GM21447 (cell line): ENCODE data around the gene LCE2D.
"Not testable (repeated sequence)": the region's sequence is repeated elsewhere in the genome, so short reads cannot be mapped to it uniquely, and the experiment has no call there.

Source experiments
- ATAC-seq: cut with Tn5 transposase; IDR thresholded peaks from one replicate; pipeline ENCODE4 v1.9.1; 2021; ENCODE audit not compliant: unreplicated experiment

LCE2D gene, protein sequence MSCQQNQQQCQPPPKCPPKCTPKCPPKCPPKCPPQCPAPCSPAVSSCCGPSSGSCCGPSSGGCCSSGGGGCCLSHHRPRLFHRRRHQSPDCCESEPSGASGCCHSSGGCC

DNA sequence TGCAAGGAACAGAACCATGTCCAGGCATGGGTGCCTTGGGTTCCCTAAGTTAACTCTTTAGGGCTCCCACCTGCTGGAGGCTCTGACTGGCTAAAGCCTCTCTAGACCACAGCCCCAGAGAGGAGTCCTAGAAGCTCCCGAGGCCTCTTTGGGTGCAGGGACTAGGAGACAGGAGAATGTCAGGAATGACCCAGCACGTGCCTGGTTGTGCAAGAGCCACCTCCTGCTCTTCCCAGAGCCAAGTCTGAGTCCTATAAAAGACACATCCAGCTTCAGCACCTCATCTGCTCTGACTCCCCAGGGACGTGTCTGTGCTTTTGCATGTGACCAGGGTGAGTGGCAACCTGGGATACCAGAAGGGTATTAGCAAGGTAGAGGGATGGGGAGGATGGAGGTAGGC lies at the start of gene LCE2D:
LCE2D (plus strand) TSS at position 283 of the 400 bp plus-strand sequence. CDS start 726 bp downstream, outside the sequence.
- no peak for ATAC-seq

DNA sequence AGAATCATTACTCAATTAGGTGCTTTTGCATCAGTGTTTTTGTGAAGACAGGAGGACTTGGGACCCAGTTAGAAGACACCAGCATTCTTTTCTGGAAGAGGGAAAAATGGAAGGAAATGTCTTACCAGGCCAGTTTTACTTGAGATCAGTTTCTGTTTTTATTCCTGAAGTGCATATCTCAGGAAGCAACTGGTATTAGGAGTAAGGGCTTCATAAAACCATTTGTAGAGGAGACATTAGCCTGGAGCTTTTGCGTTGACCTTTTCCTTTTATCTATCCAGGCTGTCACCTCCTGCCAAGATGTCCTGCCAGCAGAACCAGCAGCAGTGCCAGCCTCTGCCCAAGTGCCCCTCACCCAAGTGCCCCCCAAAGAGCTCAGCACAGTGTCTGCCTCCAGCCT lies 49.7 kb upstream of the LCE2D start, which contains the start of gene LCE3B:
LCE3B (plus strand) TSS at position 301 of the 400 bp plus-strand sequence; CDS start at position 301, 0 bp downstream.
- ATAC-seq = no peak

DNA sequence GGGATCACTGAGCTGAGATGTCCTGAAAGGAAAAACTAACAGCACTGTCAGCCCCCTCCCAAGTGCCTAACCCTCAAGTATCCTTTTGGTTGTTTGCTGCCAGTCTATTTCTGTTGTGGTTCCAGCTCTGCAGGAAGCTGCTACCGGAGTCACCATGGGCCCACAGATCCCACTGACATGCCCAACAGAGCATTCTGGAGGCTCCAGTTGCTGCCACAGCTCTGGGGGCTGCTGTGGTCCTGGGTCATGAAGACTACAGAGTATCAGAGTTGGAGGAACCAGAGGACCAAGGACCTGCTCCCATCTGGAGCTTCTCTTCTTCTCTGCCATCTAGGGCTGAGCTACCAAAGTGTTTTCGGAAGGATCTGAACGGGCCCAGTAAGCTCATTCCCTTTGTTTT lies 41.2 kb upstream of the LCE2D start:
- ATAC-seq = no peak

DNA sequence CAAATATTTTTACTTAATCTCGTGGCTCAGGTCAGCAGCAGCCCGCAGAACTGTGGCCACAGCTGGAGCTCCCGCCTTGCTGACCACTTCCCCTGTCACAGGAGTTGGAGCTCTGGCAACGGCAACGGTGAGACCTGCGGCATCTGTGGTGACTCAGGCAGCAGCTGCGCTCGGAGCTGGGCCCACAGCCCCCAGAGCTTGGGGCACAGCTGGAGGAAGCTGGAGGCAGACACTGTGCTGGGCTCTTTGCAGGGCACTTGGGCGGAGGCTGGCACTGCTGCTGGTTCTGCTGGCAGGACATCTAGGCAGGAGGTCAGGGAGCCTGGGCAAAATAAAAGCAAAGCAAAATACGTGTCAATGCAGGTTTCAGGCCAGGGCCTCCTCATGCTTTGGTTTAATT lies 40.4 kb upstream of the LCE2D start, which contains the start of gene LCE3A:
LCE3A (minus strand) TSS at position 301 of the 400 bp plus-strand sequence; CDS start at position 301, 0 bp downstream.
- ATAC-seq = no peak

DNA sequence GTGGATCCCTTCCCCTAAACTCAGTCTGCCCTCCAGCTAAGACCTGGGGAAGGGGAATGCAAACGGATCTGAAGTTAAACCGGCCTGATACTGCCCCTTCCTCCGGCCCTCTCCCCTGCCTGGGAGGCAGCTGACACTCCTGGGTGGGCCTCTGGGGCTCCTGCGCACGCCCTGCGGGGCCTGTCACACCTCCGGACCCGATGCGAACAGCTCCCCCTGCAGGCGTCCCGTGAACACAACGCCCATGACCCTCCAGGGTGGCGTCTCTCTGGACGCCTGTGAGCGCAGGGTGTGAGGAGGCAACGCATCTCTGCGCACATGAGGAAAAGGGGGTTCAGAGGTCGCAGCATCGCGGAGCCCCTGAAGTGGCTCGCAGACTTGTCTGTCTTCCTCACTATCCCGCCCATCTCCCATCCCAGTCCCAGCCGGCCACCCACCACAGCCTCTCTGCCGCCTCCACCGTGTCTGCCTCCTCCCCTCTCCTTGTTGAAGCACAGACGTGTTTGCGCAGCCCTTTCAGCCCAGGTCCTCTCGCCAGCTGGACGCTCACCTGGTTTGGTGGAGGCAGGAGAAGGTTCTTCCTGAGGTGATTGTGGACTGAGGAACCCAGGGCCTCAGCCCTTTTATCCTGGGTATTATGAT lies 39.9 kb upstream of the LCE2D start:
- ATAC-seq = no peak

DNA sequence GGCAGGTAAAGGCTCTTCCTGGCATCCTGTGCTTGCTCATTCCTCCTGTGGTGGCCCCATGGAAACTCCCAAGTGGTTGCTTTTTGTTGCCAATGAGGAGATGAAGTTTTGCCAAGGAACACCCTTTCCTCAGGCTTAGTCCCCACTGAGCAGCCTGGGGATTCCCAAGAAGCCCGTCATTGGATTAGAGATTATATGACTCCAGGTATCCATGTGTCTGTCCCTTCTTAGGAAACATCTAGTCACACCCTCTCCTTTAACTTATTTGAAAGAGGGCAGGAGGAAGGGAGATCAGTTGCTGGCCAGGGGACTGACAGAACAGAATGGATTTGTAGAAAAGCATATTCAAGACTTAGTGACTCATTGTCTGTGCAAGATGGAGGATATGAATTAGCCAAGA lies 36.4 kb upstream of the LCE2D start:
- no peak for ATAC-seq

DNA sequence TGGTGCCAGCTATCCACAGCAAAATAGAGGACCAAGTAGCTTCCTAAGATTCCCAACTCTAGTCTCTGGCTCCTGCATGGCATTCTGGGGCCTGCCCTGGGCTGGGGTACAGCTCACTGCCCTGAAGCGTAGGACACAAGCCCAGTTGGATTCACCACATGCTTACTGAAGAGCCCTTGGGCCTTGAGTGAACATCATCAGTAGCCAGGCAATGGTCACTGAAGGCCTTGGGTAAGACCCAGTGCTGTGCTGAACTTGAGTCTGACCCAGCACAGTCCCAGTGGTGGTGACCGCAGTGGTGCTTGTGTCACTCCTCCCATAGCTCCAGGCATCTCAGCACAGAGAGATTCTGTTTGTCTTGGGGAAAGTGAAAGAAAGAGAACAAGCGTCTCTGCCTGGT lies 32.6 kb upstream of the LCE2D start:
- ATAC-seq = no peak

DNA sequence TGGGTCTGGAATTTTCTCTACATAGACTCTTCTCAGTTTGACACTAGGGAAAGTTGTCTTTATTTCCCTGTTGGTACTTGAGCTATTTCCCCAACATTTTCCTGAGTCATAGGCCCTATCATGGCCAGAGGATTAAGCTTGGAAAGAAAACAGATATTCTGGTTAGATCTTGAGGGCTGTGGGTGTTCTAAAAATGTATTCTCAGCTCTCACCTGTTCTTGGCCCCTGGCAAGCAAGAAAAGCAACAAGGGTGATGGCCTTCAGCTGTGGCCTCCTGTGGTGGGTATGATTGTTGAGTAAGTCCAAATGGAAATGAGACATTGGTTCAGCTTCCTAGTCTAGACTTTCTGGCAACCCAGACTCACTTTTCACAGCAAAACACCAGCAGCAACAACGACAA lies 22.8 kb upstream of the LCE2D start:
- ATAC-seq = no peak

DNA sequence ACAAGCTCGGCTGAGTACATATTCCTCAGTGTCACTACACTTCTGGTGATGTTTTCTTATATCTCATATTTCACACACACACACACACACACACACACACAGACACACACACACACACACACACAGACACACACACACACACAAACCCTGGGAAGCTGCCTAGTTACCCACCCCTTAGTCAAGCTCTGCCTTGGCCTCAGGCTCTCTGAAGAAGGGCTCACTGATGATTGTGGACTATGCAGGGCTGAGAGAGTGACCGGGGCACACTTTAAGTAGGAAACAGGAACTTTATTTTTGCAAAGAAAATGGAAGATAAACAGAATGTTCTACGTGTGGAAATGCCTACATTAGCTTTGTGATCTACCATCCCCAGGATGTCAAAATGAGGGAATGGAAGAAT lies 19.2 kb upstream of the LCE2D start:
- ATAC-seq = no peak

DNA sequence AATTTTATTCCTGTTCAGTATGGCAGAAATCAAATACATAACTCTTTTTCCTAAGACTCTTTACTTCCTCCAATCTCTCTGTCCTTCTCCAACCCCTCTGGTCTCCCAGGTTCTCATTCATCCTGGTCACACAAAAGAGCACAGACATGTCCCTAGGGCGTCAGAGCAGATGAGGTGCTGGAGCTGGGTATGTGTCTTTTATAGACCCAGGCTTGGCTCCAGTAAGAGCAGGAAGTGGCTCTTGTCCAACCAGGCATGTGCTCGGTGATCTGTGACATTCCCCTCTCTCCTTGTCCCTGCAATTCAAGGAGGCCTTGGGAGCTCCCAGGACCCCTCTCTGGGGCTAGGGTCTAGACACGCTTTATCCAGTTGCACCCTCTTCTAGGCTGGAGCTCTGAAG lies 18.0 kb upstream of the LCE2D start:
- ATAC-seq = no peak

DNA sequence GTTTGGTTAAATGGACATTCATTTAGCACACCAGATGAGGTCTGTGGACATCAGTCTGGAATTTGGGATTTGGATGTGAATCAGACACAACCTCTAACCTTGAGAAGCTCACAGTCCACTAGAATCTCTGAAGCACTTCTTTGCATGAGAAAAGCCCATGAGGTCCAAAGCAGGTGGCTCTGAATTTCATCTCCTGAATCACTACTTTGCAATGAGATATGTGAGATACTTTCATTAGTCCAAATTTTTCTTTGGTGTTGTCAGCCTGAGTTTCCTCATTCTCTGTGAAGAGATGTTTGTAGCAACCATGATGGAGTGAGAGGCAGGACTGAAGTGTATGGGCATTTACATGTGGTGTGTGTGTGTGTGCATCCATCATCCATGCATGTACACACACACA lies 16.5 kb upstream of the LCE2D start:
- ATAC-seq = no peak

DNA sequence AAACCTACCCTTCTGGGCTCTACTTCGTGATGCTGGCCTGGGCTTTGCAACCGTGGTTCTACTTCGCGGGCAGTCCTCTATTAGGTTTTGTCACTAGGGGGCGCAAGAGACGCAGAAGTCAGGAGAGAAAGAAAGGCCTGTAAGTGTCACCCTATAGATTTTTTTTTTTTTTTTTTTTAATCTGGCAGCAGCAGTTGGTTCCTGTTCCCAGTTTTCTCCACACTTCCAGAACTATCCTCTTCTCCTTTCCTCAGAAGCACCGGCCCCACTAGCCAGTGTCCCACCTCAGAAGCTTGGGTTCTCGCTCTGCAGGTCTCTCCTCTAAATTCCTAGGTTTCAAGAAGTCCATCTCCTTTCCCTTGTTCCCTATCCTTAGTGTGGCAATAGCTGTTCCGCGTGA lies 9.1 kb upstream of the LCE2D start:
- no peak for ATAC-seq

DNA sequence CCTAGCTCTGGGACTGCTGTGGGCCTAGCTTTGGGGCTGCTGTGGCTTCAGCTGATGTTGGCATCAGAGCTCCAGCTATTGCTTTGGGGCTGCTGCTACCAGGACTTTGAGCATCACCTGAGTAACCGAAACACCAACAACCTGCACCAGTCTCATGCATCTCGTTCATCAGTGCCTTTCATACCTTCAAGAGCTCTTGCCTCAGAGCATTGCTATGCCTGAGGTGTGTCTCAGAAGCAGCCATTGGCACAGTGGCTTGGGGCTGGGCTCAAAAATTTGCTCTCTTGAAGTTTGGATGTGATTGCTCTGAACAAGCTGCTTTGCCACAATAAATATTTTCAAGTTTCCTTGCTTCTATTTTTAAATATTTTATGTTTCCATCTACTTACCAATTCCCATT lies 6.7 kb upstream of the LCE2D start:
- ATAC-seq = no peak

DNA sequence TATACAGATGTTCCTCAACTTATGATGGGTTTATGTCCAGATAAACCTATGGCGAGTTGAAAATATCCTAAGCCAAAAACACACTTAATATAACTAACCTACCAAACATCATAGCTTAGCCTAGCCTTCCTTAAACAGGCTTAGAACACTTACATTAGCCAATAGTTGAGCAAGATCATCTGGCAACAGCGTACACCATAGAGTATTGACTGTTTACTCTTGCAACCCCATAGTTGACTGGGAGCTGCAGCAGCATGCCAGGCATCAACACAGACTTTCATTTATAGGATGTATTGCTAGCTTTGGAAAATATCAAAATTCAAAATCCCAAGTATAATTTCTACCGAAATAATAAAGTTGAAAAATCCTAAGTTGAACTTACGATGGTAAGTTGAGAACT lies 5.5 kb upstream of the LCE2D start:
- ATAC-seq = no peak

DNA sequence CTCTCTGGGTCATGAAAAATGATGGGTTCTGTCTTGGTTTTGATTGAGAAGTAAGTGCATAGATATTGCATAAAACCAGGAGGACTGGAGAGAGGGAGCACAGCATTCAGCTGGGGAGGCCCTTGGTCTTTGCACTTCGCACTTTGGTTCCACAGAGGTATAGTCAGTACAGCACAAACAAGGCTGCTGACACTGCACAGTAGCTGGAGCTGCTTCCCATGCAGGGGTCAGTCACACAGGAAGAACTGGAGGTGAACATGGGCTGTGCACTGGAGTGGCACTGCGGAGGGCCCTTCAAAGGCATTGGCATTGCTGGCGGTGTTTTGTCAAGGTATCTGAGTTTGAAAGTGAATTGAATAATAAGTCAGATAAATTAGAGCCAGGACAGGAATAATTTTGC lies 4.5 kb upstream of the LCE2D start:
- ATAC-seq = no peak

DNA sequence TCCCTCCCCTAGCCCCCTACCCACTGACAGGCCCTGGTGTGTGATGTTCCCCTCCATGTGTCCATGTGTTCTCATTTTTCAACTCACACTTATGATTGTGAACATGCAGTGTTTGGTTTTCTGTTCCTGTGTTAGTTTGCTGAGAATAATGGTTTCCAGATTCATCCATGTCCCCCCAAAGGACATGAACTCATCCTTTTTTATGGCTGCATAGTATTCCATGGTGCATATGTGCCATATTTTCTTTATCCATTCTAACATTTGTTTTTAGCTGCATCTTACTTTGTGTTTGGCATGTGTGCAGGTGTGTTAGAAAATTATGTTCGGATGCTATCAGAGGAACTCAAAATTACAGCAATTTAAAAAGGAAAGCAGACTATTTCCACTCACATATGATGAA lies 3.0 kb downstream of the LCE2D start:
- not testable (repeated sequence) for ATAC-seq

DNA sequence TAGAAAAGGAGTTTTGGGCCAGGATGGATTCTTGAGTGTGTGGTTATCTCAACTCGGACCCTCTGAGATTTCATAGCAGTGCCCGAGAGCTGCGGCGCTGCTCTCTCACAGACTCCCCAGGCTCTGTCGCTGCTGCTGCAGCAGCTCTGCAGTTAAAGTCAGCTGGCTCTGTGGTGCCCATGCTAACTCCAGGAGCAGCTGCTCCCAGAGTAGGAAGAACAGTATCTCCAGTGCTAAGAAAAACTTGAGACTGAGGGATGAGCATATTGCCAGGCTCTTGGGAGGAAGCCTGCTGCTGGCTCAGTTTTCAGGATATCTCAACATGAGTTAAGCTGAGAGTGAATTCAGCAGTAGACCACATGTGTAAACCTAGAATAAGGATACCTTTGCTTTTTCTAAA lies 4.5 kb downstream of the LCE2D start:
- ATAC-seq = no peak

DNA sequence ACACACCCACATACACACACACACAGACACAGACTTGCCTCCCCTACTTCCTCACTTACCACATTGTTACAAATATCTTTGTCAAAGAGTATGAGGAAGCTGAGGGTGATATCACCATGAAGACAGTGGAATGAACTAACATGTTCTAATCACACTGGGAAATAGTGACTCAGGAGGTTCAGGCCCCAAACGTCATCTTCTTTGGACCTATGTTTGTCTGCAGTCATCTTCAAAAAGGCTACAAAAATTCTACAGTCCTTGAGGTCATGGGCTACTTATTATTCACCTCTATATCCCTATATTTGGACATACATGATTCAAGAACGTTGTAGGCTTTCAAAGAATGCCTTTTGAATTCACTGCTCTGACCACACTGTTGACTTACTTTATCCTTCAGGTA lies 9.8 kb downstream of the LCE2D start:
- ATAC-seq = no peak

DNA sequence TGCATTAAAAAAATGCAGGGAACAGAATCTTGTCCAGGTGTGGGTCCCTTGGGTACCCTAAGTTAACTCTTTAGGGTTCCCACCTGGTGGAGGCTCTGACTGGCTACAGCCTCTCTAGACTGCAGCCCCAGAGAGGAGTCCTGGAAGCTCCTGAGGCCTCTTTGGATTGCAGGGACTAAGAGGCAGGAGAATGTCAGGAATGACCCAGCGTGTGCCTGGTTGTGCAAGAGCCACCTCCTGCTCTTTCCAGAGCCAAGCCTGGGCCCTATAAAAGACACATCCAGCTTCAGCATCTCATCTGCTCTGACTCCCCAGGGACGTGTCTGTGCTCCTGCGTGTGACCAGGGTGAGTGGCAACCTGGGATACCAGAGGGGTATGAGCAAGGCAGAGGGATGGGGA lies 11.8 kb downstream of the LCE2D start, which contains the start of gene LCE2C:
LCE2C (plus strand) TSS at position 297 of the 400 bp plus-strand sequence. CDS start 737 bp downstream, outside the sequence.
- not testable (repeated sequence) for ATAC-seq

DNA sequence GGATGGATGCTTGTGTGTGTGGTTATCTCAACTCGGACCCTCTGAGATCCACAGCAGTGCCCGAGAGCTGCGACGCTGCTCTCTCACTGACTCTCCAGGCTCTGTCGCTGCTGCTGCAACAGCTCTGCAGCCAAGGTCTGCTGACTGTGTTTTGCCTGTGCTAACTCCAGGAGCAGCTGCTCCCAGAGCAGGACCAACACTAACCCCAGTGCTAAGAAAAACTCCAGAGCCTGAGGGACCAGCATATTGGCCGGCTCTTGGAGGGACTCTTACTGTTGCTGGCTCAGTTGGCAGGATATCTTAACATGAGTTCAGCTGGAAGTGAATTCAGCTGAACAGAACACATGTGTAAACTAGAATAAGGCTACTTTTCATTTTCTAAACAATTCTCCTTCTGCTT lies 16.3 kb downstream of the LCE2D start:
- no peak for ATAC-seq

DNA sequence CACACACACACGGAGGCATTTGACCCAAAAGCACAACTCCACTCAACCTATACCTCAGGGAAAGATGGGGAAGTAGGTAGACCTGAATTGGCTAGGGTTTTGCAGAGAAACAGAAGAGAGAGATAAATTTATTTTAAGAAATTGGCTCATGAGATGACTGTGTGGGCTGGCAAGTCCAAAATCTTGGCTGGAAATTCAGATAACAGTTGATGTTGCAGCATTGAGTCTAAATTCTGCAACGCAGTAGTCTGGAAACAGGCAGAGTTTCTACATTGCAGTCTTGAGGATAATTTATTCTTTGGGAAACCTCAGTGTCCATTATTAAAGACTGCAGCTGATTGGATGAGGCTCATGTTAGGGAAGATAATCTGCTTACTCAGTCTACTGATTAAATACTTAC lies 18.4 kb downstream of the LCE2D start:
- ATAC-seq = no peak

DNA sequence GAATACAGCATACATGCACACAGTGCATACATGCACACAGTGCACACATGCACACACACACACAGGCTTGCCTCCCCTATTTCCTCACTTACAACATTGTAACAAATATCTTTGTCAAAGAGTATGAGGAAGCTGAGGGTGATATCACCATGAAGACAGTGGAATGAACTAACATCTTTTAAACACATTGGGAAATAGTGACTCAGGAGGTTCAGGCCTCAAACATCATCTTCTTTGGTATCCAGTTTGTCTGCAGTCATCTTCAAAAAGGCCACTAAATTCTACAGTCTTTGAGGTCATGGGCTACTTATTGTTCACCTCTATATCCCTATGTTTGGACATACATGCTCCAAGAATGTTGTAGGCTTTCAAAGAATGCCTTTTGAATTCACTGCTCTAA lies 20.7 kb downstream of the LCE2D start:
- ATAC-seq = no peak

DNA sequence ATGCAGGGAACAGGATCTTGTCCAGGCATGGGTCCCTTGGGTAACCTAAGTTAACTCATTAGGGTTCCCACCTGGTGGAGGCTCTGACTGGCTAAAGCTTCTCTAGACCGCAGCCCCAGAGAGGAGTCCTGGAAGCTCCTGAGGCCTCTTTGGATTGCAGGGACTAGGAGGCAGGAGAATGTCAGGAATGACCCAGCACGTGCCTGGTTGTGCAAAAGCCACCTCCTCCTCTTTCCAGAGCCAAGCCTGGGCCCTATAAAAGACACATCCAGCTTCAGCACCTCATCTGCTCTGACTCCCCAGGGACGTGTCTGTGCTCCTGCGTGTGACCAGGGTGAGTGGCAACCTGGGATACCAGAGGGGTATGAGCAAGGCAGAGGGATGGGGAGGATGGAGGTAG lies 22.6 kb downstream of the LCE2D start, which contains the start of gene LCE2B:
LCE2B (plus strand) TSS at position 301 of the 400 bp plus-strand sequence. CDS start 721 bp downstream, outside the sequence.
- ATAC-seq = not testable (repeated sequence)
